H1 (cell line): Measurements from ENCODE around the gene IL31. TPM values are rescaled to one million over a fixed set of nuclear protein-coding genes. Genes with fewer than 3 reads are reported as not detected.
A peak's percentile ranks its signal among the peaks of the same experiment; 100 is the strongest.

Experiments
- CTCF ChIA-PET: fragments of 300-600 bp; sonication (Branson Sonifier 250); formaldehyde crosslinking; loops from one replicate; lab custom pipeline; 2021; ENCODE audit not compliant: partially characterized antibody; lab: Charles Lee
- POLR2A ChIA-PET: fragments of 300-600 bp; sonication (Branson Sonifier 250); formaldehyde crosslinking; loops from one replicate; lab custom pipeline; 2021; ENCODE audit warnings: inconsistent platforms; ENCODE audit not compliant: partially characterized antibody; lab: Charles Lee
- DNase-seq, 2 experiments: peaks; one replicate each; pipeline versions ENCODE4 v3.0.0 to v3.0.0-alpha.2; 2010 to 2022; ENCODE audit warnings: low spot score in 2 of 2, low read depth in 1 of 2, mixed read lengths in 1 of 2
- FAIRE-seq: peaks from 2 replicates; lab custom pipeline; 2011; peaks lifted over from hg19 to GRCh38; lab: Jason Lieb, UNC
- H2AFZ ChIP-seq: 2 replicates; pipeline ENCODE4 v1.8.1; 2012; ENCODE audit warnings: low read length, inconsistent platforms
- H2AK5ac ChIP-seq: 2 replicates; pipeline ENCODE4 v1.6.1; 2013; ENCODE audit warnings: low read depth, low read length
- H2BK120ac ChIP-seq: replicated peaks from 2 replicates; pipeline ENCODE3; 2013; ENCODE audit warnings: low read depth, low read length, inconsistent platforms
- H2BK12ac ChIP-seq: 2 replicates; pipeline ENCODE4 v1.6.1; 2013; ENCODE audit warnings: low read depth, low read length
- H2BK15ac ChIP-seq: 2 replicates; pipeline ENCODE4 v1.6.1; 2013; ENCODE audit warnings: low read length
- H2BK20ac ChIP-seq: 2 replicates; pipeline ENCODE4 v1.6.1; 2013; ENCODE audit warnings: low read length
- H2BK5ac ChIP-seq: 2 replicates; pipeline ENCODE4 v1.6.1; 2013; ENCODE audit warnings: low read depth, low read length
- H3K14ac ChIP-seq: 2 replicates; pipeline ENCODE4 v1.6.1; 2013; ENCODE audit warnings: inconsistent platforms; ENCODE audit not compliant: insufficient read length
- H3K18ac ChIP-seq: 2 replicates; pipeline ENCODE4 v1.6.1; 2013; ENCODE audit warnings: low read length; ENCODE audit errors: extremely low read depth
- H3K23ac ChIP-seq: 2 replicates; pipeline ENCODE4 v1.6.1; 2013; ENCODE audit warnings: inconsistent platforms; ENCODE audit not compliant: insufficient read length
- H3K23me2 ChIP-seq: 2 replicates; pipeline ENCODE4 v1.6.1; 2013; ENCODE audit warnings: low read depth, low read length
- H3K27ac ChIP-seq: 2 replicates; pipeline ENCODE4 v1.6.1; 2011; ENCODE audit warnings: low read depth, low read length, inconsistent platforms
- H3K27me3 ChIP-seq, 4 experiments: replicated peaks in 1 of 4; 1 replicate in 1 of 4; 2 replicates in 3 of 4; pipeline versions ENCODE4 v1.6.1 to v1.8.1; 2011 to 2013; ENCODE audit warnings: low read length in 3 of 4, mild to moderate bottlenecking in 3 of 4, inconsistent platforms in 2 of 4, mixed read lengths in 2 of 4, moderate library complexity in 1 of 4; ENCODE audit not compliant: control insufficient read depth in 3 of 4, insufficient read depth in 3 of 4; ENCODE audit errors: extremely low read depth in 1 of 4
- H3K36me3 ChIP-seq, 4 experiments: 2 replicates each; pipeline versions ENCODE4 v1.6.1 to v1.8.1; 2011 to 2013; ENCODE audit warnings: mild to moderate bottlenecking in 4 of 4, low read length in 3 of 4, moderate library complexity in 2 of 4, control low read depth in 1 of 4, inconsistent platforms in 1 of 4; ENCODE audit not compliant: insufficient read depth in 4 of 4, control insufficient read depth in 2 of 4
- H3K4ac ChIP-seq: replicated peaks from 2 replicates; pipeline ENCODE3; 2013; ENCODE audit warnings: low read length, low read depth, mixed read lengths, inconsistent platforms; ENCODE audit not compliant: insufficient read length
- H3K4me1 ChIP-seq, 4 experiments: replicated peaks in 1 of 4; 1 replicate in 1 of 4; 2 replicates in 3 of 4; pipeline versions ENCODE4 v1.6.1 to v1.8.1; 2011 to 2013; ENCODE audit warnings: low read length in 3 of 4, inconsistent platforms in 2 of 4, mixed read lengths in 1 of 4; ENCODE audit not compliant: insufficient read depth in 4 of 4, control insufficient read depth in 3 of 4
- H3K4me2 ChIP-seq, 2 experiments: 2 replicates each; pipeline versions ENCODE4 v1.6.1 to v1.8.1; 2011 to 2013; ENCODE audit warnings: low read depth in 2 of 2, low read length in 2 of 2, control low read depth in 1 of 2, inconsistent platforms in 1 of 2, mild to moderate bottlenecking in 1 of 2; ENCODE audit not compliant: insufficient read depth in 1 of 2
- H3K4me3 ChIP-seq, 4 experiments: fragments of 200-600, 300-600 bp in 1 of 4; sonication (generic), shearing (Covaris generic), sonication (Bioruptor Twin) in 1 of 4; 2 replicates each; pipeline versions ENCODE4 v1.5.1 to v1.8.1; 2011 to 2016; ENCODE audit warnings: low read length in 4 of 4, low read depth in 3 of 4, control low read depth in 2 of 4, inconsistent platforms in 2 of 4, mild to moderate bottlenecking in 2 of 4, mixed read lengths in 1 of 4, moderate library complexity in 1 of 4; ENCODE audit not compliant: insufficient read depth in 2 of 4; ENCODE audit errors: extremely low read depth in 1 of 4
- H3K56ac ChIP-seq: replicated peaks from 2 replicates; pipeline ENCODE3; 2013; ENCODE audit warnings: low read depth, mild to moderate bottlenecking, mixed read lengths, low read length, inconsistent platforms; ENCODE audit not compliant: insufficient read length
- H3K79me1 ChIP-seq: 2 replicates; pipeline ENCODE4 v1.6.1; 2013; ENCODE audit warnings: low read depth, low read length, control low read depth
- H3K79me2 ChIP-seq, 2 experiments: 2 replicates each; pipeline versions ENCODE4 v1.6.1 to v1.8.1; 2012 to 2013; ENCODE audit warnings: low read length in 2 of 2, mild to moderate bottlenecking in 2 of 2, inconsistent platforms in 1 of 2; ENCODE audit not compliant: insufficient read depth in 2 of 2, control insufficient read depth in 1 of 2
- H3K9ac ChIP-seq, 4 experiments: replicated peaks in 1 of 4; 1 replicate in 1 of 4; 2 replicates in 3 of 4; pipeline versions ENCODE4 v1.6.1 to v1.8.1; 2011 to 2013; ENCODE audit warnings: low read depth in 3 of 4, low read length in 3 of 4, control low read depth in 2 of 4, mild to moderate bottlenecking in 2 of 4, moderate library complexity in 2 of 4, inconsistent platforms in 1 of 4; ENCODE audit errors: extremely low read depth in 1 of 4
- H3K9me3 ChIP-seq, 2 experiments: 2 replicates each; pipeline versions ENCODE4 v1.6.1 to v1.8.1; 2012 to 2013; ENCODE audit warnings: mild to moderate bottlenecking in 2 of 2, moderate library complexity in 2 of 2, control low read depth in 1 of 2, inconsistent platforms in 1 of 2, low read depth in 1 of 2, low read length in 1 of 2, mixed read lengths in 1 of 2; ENCODE audit not compliant: insufficient read depth in 2 of 2
- H4K20me1 ChIP-seq, 2 experiments: replicated peaks in 1 of 2; 2 replicates each; pipeline versions ENCODE3 to v1.8.1; 2011 to 2013; ENCODE audit warnings: inconsistent platforms in 2 of 2, low read length in 2 of 2, mild to moderate bottlenecking in 1 of 2; ENCODE audit not compliant: insufficient read depth in 2 of 2, control insufficient read depth in 1 of 2
- H4K5ac ChIP-seq: 2 replicates; pipeline ENCODE4 v1.6.1; 2013; ENCODE audit warnings: low read length, low read depth, mixed read lengths, inconsistent platforms; ENCODE audit not compliant: insufficient read length
- H4K8ac ChIP-seq: 2 replicates; pipeline ENCODE4 v1.8.0; 2013; ENCODE audit warnings: mild to moderate bottlenecking, moderate library complexity, low read length, inconsistent platforms; ENCODE audit not compliant: insufficient read depth; ENCODE audit errors: extremely low read depth
- H4K91ac ChIP-seq: replicated peaks from 2 replicates; pipeline ENCODE3; 2013; ENCODE audit warnings: low read length, mixed read lengths, inconsistent platforms; ENCODE audit not compliant: insufficient read length
- CBX8 ChIP-seq: fragments of 300-800, 300-1000 bp; sonication (generic); IDR thresholded peaks from 2 replicates; pipeline ENCODE4 v1.7.1; 2016; ENCODE audit warnings: low read depth, low read length, borderline replicate concordance
- CTCF ChIP-seq, 3 experiments: IDR thresholded peaks; 1 replicate in 2 of 3; 2 replicates in 1 of 3; pipeline versions ENCODE4 v1.5.1 to v1.6.1; 2011; ENCODE audit warnings: low read length in 3 of 3, mild to moderate bottlenecking in 3 of 3, inconsistent platforms in 2 of 3, low read depth in 1 of 3, moderate library complexity in 1 of 3; ENCODE audit not compliant: insufficient read depth in 1 of 3; ENCODE audit errors: control extremely low read depth in 1 of 3
- RAD21 ChIP-seq, 2 experiments: IDR thresholded peaks in 1 of 2; conservative IDR thresholded peaks in 1 of 2; 2 replicates each; pipeline ENCODE4 v1.6.1; 2011; ENCODE audit warnings: low read depth in 2 of 2, low read length in 2 of 2, improper control_type of control experiment in 1 of 2, inconsistent platforms in 1 of 2, mild to moderate bottlenecking in 1 of 2, moderate library complexity in 1 of 2
- WGBS, 2 experiments: shearing (Covaris generic) in 1 of 2; methylation state at CpG; one replicate each; pipeline versions ENCODE4 v1.1.6 to v1.1.7; 2013 to 2015; ENCODE audit warnings: low lambda C conversion rate in 2 of 2, mixed read lengths in 2 of 2, inconsistent platforms in 1 of 2, low coverage in 1 of 2, missing lambda C conversion rate in 1 of 2; ENCODE audit not compliant: insufficient replicate concordance in 2 of 2, insufficient coverage in 1 of 2, insufficient read length in 1 of 2; ENCODE audit errors: extremely low coverage in 1 of 2, missing lambda C conversion rate in 1 of 2; 5-methylcytosine and 5-hydroxymethylcytosine counted together
- polyA plus RNA-seq, 7 experiments: library from polyadenylated mRNA; depleted of rRNA in 3 of 7; stranded (reverse) in 5 of 7; unstranded in 2 of 7; fragments of >200 nt in 5 of 7; fragments of 200-250 nt in 2 of 7; gene quantifications; 1 replicate in 5 of 7; 2 replicates in 1 of 7; 4 replicates in 1 of 7; pipeline versions ENCODE4 v1.2.1 to v1.2.3, GENCODE V29; 2011 to 2013; ENCODE audit warnings: missing spikeins in 2 of 7, mixed read lengths in 2 of 7
- total RNA-seq: library from RNA; stranded (reverse); fragmentation: NEBNext Ultra II Directional; extraction: Animal tissue kit (Norgen Biotek cat#: 25700); gene quantifications from 2 replicates; pipeline ENCODE4 v1.2.1, GENCODE V29; 2021

IL31 gene
- total and polyA plus RNA-seq, 2 of the 8 experiments (the other 6 are each of a cell fraction or from before 2014, with no cell fraction given) = not detected

GRCh38 chr12:122133192-122133950, 40.6 kb downstream of the IL31 start:
- Histone ChIP-seq H3K9ac (no peak overlapping the region), H2AFZ (no peak overlapping the region), H2AK5ac (no peak overlapping the region), H4K5ac (no peak overlapping the region), H4K20me1 (peaks cover 0 to 2% of the 10 kb centered on the region in 2 experiments), H3K79me2 (no peaks in the 10 kb centered on the region), H3K56ac (no peak overlapping the region), H4K8ac (no peak overlapping the region), H3K23me2 (no peaks in the 10 kb centered on the region), H3K27me3 (no peaks in the 10 kb centered on the region; a peak in 1 of 7 replicates), H3K36me3 (peaks cover 0 to 14% (median 2%) of the 10 kb centered on the region in 4 experiments; a peak in 4 of 8 replicates), H3K9me3 (no peaks in the 10 kb centered on the region), H2BK15ac (no peak overlapping the region), H2BK12ac (no peak overlapping the region), H3K4ac (no peak overlapping the region), H3K79me1 (no peaks in the 10 kb centered on the region), H2BK20ac (no peak overlapping the region), H3K18ac (no peak overlapping the region), H2BK5ac (no peak overlapping the region), H3K14ac (no peak overlapping the region), H3K27ac (no peak overlapping the region), H4K91ac (no peak overlapping the region), H3K23ac (no peak overlapping the region), H2BK120ac (no peak overlapping the region), H3K4me2 (no peak overlapping the region), H3K4me3 (no peak overlapping the region), H3K4me1 (peaks cover 0 to 8% (median 3%) of the 10 kb centered on the region in 4 experiments; a peak in 5 of 7 replicates)
- CTCF ChIA-PET = interaction anchor here (0.8 to 18.2 kb wide), 20 partner anchors 9 to 105 kb away, joined by 3 to 379 read pairs (median 4); no protein-coding TSS in a partner anchor
- DNase-seq (peak in 1 of 2 experiments; percentile 62), FAIRE-seq (no peak)
- TF ChIP-seq CTCF (IDR thresholded peaks at IDR 0.05; ENCODE audit: control extremely low read depth in 1 of 3, insufficient read depth in 1 of 3, low read depth in 1 of 3, low read length in 3 of 3) (peak in 2 of 3 experiments; percentile 41; a peak in 3 of 4 replicates), CBX8 (no peak), RAD21 (IDR thresholded peaks at IDR 0.05 in 1 of 2, conservative IDR thresholded peaks at IDR 0.05 in 1 of 2; ENCODE audit: low read depth in 2 of 2, low read length in 2 of 2) (peak; percentile 16 to 32; a peak in 3 of 4 replicates)
- POLR2A ChIA-PET = interaction anchor here (0.9 kb wide), 1 partner anchor 13 kb away, joined by 3 read pairs; no protein-coding TSS in a partner anchor
- 86% methylated on average over 24 of the region's 28 CpGs; no CpG with 5 or more reads in 1 of the 2 experiments for WGBS, 2 experiments
